ENCODE results near the gene FABP1. TPM values are rescaled to one million over a fixed set of nuclear protein-coding genes. Genes with fewer than 3 reads are reported as not detected.

Gene FABP1
- total and polyA plus RNA-seq, 10 donors = 0.15 to 3.6 (median 0.39) TPM; not detected in 7

DNA sequence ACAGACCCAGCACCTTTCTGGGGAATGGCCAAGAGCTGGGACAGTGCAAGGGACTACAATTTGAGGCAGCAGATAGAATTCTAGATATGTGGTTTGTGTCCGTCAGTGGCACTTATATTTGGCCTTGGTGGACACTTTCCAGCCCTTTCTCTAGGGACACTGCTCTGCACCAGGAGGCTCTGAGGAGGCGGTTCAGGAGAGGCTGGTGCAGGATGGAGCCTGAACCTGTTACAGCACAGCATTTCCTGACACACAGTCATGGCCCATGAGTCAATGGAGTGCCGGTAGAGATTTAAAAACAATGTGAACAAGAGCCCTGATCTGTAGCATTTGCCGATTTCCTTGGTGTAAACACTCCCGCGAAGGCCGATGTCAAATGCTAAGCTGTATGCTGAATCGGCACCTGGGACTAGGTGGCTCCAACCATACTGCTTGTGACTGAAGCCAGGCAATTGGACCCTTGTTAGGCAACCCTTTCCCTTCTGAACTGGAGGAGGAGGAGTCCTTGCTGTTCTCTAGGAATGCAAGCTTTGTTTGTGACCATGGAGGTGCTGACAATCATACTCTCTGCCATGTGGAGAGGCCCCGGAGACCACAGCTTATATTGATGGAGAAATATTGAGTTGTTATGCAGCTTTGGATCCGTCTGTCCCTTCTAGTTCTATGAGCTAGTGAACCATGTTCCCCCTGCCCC is 11.9 kb downstream of the FABP1 start:
- Histone ChIP-seq H3K36me3 (no peaks in the 10 kb centered on the region), H3K4me3 (no peak overlapping the region), H3K27me3 (replicated peaks in 1 of 7) (peaks cover 0 to 22% (median 0%) of the 10 kb centered on the region in 7 donors), H3K27ac (no peak overlapping the region), H3K4me1 (no peaks in the 10 kb centered on the region), H3K9me3 (no peaks in the 10 kb centered on the region)
- no peak for DNase-seq
- TF ChIP-seq CTCF (IDR thresholded peaks at IDR 0.05 in 8 of 11, conservative IDR thresholded peaks at IDR 0.05 in 3 of 11) = no peak
- no peak for TF ChIP-seq POLR2AphosphoS5 (IDR thresholded peaks at IDR 0.05)
- TF ChIP-seq POLR2A (IDR thresholded peaks at IDR 0.05) = no peak
- intact Hi-C loops (cut with DNase I; ENCODE audit: low total_unique reads) = no loop called here
- 80 to 94% (median 84%) methylated on average over 9 to 10 of the region's 10 CpGs for WGBS, 5 donors

- WGBS, 5 donors = 69 to 85% (median 71%) methylated on average over 5 of the region's 5 CpGs
- TF ChIP-seq POLR2AphosphoS5 (IDR thresholded peaks at IDR 0.05) (no peak), CTCF (IDR thresholded peaks at IDR 0.05 in 8 of 11, conservative IDR thresholded peaks at IDR 0.05 in 3 of 11) (no peak), POLR2A (IDR thresholded peaks at IDR 0.05) (no peak)
- intact Hi-C loops (cut with DNase I; ENCODE audit: low total_unique reads) = no loop called here
- Histone ChIP-seq H3K27ac (no peak overlapping the region), H3K27me3 (replicated peaks in 1 of 7) (peaks cover 0 to 18% (median 0%) of the 10 kb centered on the region in 7 donors), H3K36me3 (no peaks in the 10 kb centered on the region), H3K4me1 (no peaks in the 10 kb centered on the region), H3K4me3 (no peak overlapping the region), H3K9me3 (no peaks in the 10 kb centered on the region)
- DNase-seq = no peak
Observed at GRCh38 chr2:88114889-88115288, 13.0 kb downstream of the FABP1 start.

DNA sequence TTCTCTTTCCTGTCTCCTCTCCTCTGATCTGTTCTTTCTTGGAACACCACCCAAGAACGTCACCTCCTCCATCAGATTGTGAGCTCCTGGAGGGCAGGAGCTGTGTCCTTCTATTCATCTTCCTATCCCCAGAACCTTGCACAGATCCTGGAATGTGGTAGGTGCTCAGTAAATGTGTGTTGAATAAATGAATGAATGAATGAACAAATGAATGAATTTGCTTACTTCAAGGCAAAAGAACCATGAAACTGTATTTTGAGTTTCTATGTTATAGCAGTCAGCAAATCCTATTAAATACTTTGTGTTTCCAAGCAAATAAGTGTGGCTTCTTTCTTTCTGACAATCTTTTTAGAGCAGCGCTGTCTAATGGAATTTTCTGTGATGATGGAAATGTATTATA is 14.8 kb downstream of the FABP1 start:
- no peak overlapping the region for H3K4me3 ChIP-seq
- DNase-seq = no peak
- H3K4me1 ChIP-seq = no peaks in the 10 kb centered on the region
- no peaks in the 10 kb centered on the region for H3K36me3 ChIP-seq
- 70 to 90% (median 83%) methylated on average over 2 of the region's 2 CpGs for WGBS, 5 donors
- no peak overlapping the region for H3K27ac ChIP-seq
- H3K9me3 ChIP-seq = no peaks in the 10 kb centered on the region
- H3K27me3 ChIP-seq (replicated peaks in 1 of 7) = peaks cover 0 to 10% (median 0%) of the 10 kb centered on the region in 7 donors
- no peak for TF ChIP-seq POLR2A (IDR thresholded peaks at IDR 0.05)
- TF ChIP-seq CTCF (IDR thresholded peaks at IDR 0.05 in 8 of 11, conservative IDR thresholded peaks at IDR 0.05 in 3 of 11) = no peak
- no peak for TF ChIP-seq POLR2AphosphoS5 (IDR thresholded peaks at IDR 0.05)
- intact Hi-C loops (cut with DNase I; ENCODE audit: low total_unique reads) = no loop called here

- intact Hi-C loops (cut with DNase I; ENCODE audit: low total_unique reads) = no loop called here
- no peaks in the 10 kb centered on the region for H3K36me3 ChIP-seq
- no peak for DNase-seq
- H3K9me3 ChIP-seq = no peaks in the 10 kb centered on the region
- WGBS, 5 donors = 52 to 75% (median 55%) methylated on average over 2 of the region's 2 CpGs
- no peaks in the 10 kb centered on the region for H3K4me1 ChIP-seq
- TF ChIP-seq POLR2A (IDR thresholded peaks at IDR 0.05) (no peak), CTCF (IDR thresholded peaks at IDR 0.05 in 8 of 11, conservative IDR thresholded peaks at IDR 0.05 in 3 of 11) (no peak), POLR2AphosphoS5 (IDR thresholded peaks at IDR 0.05) (no peak)
- no peak overlapping the region for H3K27ac ChIP-seq
- no peak overlapping the region for H3K4me3 ChIP-seq
- H3K27me3 ChIP-seq (replicated peaks in 1 of 7) = peaks cover 0 to 15% (median 0%) of the 10 kb centered on the region in 7 donors
Observed at GRCh38 chr2:88110830-88111229, 17.0 kb downstream of the FABP1 start.

Measured in spleen (tissue), 11 donors.